ENCODE measurements around the gene RNF207.

Gene RNF207

DNA sequence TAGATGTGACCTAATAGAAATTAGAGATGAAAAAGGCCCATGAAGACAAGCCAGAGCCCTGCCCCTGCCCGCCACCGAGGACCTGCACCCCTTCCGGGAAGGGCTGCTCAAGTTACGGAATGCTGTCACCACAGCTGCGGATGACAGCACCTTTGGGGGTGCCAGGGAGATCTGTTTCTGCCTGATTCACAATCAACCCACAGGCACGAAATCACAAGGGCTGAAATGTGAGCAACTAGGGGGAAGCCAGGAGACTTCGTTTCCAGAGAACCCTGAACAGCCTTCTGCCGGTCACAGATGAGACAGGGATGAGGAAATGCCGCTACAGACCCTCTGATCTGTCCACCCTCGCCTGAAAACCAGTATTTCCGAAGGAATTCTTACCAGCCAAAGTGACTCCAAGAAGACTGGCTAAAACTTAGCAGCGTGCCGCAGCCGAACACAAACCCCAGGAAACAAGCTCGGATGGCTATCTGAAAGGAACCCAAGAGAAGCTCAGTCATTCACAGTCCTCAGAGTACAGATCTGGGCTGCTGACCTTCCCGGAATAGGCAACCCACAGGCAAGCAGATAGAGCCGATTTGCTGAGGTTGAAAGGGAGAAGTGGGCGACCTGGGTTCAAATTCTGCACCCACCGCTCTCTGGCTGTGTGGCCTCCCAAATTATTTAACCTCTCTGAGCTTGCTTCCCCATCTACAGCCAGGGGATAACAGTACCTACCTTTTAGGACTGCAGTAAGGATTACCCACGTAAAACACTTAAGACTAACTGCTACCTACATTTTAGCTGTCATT lies 28.8 kb downstream of the RNF207 start:
- no peak for FAIRE-seq

- FAIRE-seq: no peak
These were observed 29.4 kb downstream of the RNF207 start for GRCh38 chr1:6235296-6235677.

DNA sequence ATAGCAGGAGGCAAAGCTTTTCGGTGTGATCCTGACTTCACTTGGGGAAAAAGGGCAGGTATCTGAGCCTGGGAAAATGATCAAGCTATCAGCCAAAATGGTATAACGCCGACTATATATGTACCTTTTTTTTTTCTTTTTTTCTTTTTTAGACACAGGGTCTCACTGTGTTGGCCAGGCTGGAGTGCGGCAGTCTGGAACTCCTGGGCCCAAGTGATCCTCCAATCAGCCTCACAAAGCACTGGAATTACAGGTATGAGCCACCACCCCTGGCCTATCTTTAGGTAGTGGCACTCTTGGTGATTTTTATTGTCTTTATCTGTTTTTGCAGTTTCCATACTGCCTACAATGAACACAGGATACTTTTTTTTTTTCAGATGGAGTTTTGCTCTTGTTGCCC lies 31.2 kb downstream of the RNF207 start:
- FAIRE-seq: no peak

DNA sequence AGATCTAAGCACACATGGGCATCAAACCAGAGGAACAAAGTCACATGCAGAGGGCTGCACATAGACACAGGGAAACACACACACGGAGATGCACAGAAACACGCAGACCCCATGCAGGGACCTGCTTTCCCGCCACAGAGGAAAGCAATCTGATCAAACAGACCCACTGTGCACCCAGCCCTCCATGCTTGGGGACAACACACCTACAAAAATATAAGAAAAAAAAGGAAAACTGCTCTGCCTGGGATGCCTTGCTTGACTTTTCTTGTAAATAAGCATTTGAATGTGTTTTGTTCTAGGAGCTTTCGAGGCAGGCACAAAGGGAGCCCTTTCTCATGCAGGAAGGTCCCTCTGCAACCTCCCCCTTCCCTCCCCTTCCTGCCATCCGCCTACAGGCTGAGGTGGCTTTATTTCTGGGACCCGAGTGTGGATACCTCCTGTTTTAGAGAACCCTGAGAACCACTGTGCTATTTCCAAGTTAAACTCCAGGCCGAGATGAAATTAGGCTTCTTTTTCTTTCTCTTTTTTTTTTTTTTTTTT lies 33.4 kb downstream of the RNF207 start:
- FAIRE-seq: no peak

- no peak for FAIRE-seq
These were observed 34.2 kb downstream of the RNF207 start for GRCh38 chr1:6239950-6240768.

DNA sequence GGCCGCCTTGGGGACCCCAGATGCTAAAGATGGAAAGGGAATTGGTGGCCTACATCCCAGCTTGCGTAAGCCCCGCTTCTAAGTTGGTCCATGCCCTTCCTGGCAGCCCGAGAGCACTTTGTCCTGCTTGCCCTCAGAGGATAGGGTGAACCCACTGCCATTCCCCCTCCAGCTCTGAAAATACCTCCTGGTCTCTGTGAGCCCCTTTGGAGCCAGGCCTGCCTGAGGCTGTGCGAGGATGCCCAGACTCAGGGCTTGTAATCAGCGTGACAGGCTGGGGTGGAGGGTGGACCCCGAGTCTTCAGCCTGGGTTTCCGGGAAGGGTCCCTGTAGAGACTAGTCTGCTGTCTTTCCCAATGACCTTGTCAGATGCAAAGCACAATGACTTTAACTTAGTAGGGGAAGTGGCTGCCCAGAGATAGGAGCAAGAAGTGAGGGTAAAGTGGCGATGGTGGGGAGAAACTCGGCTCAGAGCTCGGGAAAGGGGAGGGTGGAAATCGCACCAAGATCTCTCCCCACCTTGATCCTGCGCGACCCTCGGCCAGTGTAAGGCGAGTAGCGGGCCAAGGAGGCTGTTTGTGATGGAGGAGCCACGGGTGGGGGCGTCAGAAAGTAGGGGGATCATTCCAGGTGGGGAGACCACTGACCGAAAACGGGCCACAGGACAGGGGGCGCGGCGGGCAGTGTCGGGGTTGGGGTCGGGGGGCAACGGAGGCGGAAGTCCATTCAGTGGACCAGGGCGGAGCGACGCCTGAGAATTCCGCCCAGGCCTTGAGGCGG lies 35.4 kb downstream of the RNF207 start:
- no peak for FAIRE-seq

GRCh38 chr1:6241887-6242740 lies 36.2 kb downstream of the RNF207 start:
- no peak for FAIRE-seq

DNA sequence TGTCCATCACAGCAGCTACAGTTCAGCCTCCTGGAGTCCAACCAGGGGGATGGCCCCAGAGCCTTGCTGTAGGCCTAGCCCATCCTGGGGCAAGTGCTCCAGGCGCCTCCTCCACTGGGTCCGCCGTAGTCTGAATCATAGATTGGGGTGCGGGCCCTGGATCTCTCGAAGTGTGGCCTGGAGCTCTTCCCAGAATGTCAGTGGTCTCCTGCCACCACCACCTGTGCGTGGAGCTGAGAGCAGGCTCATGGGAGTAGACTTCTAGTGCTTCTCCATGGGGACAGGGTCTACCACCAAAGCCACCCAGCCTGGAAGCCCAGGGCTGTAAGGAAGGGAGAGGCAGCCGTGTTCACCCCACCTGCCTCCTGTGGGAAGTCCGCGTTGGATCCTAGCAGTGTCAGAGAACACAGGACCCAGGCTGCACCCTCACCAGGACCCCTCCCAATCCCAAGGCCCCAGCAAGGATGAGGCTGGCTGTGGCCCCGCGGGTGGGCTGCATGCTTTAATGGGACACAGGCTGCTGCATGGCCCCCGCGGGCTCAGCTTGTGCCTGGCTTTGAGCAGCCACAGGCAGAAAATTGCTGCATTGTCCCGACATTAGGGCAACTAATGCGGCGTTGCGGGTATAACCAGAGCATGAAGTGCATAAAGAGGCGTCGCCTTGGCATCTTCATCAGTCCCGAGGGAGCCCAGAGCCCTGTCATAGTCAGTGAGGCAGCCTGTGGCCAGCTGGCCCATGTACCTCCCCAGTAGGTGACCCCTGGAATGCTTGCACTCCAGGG lies 37.3 kb downstream of the RNF207 start:
- no peak for FAIRE-seq

- no peak for FAIRE-seq
These were observed 38.1 kb downstream of the RNF207 start, which contains the start of gene HES3 for GRCh38 chr1:6243993-6244392. Gene HES3, plus strand, starts transcription at chr1:6244179. Its CDS starts 187 bp downstream, at chr1:6244366.

DNA sequence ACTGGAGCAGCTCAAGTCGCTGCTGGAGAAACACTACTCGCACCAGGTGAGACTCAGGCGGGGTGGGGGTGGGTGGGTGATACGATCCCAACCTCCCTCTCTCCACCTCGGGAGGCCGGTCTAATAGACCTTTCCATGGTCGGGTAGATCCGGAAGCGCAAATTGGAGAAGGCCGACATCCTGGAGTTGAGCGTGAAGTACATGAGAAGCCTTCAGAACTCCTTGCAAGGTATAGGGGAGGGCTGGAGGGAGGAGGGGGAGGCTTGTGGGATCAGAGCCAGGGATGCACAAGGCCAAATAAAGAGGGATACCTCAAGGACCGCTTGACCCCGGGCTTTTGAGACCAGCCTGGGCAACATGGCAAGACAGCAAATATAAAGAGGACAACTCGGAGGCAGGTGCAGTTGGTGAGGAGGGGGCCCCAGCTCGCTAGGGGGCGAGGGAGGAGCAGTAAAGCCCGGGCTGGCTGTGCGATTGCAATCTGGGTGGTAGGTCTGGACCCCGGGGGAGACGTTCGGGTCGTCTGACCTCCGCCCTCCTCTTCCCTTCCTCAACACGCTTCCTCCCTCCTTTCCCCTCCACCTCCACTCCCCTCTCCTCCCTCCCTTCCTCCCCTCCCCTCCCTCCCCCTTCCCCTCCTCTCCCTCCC lies 38.6 kb downstream of the RNF207 start:
- FAIRE-seq: no peak

DNA sequence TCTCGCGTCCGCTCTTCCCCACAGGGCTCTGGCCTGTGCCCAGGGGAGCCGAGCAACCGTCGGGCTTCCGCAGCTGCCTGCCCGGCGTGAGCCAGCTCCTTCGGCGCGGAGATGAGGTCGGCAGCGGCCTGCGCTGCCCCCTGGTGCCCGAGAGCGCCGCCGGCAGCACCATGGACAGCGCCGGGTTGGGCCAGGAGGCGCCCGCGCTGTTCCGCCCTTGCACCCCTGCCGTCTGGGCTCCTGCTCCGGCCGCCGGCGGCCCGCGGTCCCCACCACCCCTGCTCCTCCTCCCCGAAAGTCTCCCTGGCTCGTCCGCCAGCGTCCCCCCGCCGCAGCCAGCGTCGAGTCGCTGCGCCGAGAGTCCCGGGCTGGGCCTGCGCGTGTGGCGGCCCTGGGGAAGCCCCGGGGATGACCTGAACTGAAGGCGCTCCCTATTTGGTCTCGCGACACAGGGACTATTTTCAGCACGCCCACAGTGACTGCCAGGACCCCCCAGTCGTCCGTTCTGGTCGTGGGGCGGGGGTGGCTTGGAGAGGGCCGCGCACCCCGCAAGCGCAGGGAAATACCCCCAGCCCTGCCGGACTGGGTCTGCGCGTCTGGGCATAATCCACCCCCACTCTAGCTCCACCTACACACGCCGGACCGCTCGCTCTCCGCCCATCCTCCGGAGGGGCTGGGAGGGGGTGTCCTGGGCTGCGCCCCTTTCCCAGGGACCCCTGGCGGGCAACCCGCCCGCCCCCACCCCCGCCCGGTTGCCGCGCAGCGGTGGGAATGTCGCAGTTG lies 39.4 kb downstream of the RNF207 start:
- no peak for FAIRE-seq

DNA sequence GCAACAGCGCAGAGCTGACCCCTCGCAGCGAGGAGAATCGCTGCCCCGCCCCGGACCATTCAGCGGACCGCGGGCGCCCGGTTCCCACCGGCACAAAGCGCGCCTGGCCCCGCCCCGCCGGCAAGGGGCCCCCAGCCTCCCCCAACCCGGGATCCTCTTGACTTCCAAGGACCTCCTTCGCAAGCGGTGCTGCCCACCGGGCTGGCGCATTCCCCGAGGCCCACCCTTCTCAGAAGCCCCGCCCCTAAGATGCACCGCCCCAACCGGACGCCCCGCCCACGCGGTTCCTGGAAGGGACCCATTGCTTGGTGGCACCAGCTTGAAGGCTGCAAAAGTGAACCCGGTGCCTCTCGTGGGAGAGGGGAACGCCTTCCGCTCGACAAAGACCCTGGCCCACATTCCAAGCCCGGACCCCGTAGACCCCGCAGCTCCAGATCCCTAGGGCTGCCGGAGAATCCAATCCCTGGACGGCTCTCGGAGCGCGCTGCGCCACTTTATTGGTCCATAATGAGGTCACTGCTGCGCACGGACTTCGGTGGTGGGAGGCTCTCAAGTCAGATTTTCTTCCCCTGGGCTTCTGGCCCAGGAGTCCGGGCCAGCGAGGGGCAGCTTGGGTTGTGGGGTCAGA lies 40.1 kb downstream of the RNF207 start:
- FAIRE-seq: no peak

DNA sequence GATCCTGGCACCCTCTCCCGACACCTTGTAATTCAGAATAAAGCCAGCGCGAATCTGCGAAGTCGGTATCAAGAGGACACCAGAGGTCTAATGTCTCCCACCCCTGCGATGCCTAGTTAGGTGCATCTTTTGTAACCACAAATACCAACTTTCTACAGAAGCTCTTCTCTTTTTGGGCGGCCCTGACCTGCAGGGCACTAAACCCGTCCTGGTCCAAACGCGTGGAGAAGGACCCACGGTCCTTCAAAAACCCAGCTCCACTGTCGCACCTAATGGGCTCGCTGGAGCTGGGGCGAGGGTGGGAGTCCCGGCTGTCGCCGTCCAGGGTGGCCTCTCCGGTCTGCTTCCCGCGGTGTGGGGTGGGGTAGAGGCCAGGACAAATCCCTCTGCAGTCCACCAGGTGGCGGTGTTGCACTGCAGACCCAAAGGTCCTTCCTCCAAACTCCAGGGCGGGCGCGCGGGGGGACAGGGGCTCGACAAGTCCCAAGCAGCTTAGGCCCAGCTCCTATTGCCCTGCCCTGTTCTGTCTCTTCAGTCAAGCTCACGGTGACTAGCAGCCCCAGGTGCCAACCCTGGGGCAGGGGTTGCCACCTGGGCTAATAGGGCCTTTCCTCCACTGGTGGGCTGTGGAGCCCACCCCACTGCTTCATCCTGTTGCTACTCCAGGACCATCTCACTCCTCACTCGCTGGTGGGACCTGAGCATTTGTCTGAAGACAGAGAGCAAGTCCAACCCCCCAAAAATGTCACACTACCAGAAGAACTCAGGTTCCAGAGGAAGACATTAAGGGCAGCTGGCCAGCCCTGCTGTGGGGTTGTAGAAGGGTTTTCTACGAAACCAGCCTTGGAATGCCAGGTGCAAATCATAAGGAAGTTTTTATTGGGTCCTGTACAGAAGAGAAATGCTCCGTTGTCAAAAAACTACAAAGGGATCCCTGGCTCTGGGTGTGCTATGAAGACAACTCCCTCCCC lies 40.9 kb downstream of the RNF207 start:
- no peak for FAIRE-seq

GRCh38 chr1:6247651-6248050 lies 41.7 kb downstream of the RNF207 start:
- no peak for FAIRE-seq

- FAIRE-seq: no peak
These were observed 42.4 kb downstream of the RNF207 start for GRCh38 chr1:6248161-6248776.

DNA sequence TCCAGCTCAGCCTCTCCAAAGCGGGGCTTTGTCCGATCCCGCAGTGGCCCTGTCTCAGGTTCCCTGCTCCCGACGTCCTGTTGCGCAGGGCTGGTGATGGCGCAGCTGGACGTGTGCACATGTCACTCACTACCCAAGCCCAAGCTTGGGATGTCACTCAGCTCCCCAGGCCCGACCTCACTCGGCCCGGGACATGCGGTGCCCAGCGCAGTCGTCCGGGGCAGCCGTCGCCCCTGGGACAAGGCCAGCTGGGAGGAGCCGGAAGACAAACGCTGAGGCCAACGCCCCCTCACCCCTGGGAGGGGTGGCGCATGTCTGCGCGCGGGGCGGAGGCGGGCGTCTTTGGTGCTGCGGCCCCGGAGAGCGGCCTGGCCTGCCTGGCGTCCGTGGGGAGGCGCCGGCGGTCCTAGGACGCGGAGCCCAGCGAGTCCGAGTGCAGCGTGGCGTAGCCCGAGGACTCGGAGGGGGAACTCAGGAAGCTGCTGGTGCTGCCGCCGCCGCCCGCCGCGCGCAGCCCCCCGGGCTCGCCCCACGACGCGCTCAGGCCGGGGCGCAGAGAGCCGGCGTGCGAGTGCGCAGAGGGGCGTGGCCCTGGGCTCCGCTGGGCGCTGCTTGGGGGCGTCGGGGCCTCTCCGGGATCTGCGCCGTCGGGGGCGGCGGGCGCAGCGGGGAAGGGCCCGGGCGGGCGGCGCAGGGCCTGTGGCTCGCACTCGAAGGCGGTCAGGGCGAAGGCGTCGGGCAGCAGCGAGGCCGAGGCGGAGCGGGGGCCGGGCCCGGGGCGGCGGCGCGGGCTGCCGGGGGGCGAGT lies 43.2 kb downstream of the RNF207 start:
- FAIRE-seq: no peak
